KBM-7 (cell line): Measurements from ENCODE around the gene BRPF3.

Source experiments
- DNase-seq: peaks from one replicate; pipeline ENCODE4 v3.0.0-alpha.2; 2015
- in situ Hi-C: fragments of 300-500 bp; cut with MboI; formaldehyde crosslinking; loops from 2 replicates; pipeline ENCODE4 v1.14.3; 2020; ENCODE audit warnings: low sequenced_read_pairs, low pct_unique_long_range_greater_than_20kb, mixed read lengths

The BRPF3 gene

DNA sequence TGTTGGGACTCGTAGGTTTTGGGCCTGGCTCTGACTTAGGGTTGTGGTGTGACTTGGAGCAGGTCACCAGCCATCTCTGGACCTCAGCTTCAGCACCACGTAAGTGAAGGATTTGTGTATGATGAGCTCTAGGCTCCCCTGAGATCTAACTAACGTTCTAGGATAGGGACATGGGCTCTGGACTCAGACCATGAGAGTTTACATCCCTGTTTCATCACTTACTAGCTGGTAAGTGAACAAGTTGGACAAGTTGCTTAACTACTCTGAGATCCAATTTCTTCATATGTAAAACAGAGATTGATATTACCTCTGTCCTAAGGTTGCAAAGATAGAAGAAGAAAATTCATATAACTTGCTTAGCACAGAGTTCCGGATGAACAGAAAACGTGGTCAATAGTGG is 53.0 kb downstream of the BRPF3 start:
- in situ Hi-C loops, result no loop called here

DNA sequence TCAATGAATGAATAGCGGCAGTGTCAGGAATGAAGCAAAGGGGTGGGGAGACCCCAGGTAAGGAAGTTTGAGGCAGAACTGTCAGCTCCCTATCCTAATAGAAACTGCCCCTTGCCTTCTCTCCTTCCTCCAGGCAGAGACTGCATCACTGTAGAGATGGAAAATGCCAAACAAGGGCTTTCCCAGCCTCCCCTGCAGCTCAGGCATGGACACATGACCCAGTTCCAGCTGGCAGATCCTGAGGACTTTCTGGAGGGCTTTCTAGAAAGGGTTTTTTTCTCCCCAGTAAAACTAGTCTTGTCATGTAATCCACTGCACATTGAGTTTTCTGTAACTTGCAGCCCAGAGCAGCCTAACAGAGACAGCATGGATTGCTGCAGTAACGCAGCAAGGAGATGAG is 55.5 kb downstream of the BRPF3 start:
- DNase-seq, result no peak
- in situ Hi-C loops, result no loop called here

More for the DNA sequence above, 53.0 kb downstream of the BRPF3 start:
- DNase-seq, result no peak

DNA sequence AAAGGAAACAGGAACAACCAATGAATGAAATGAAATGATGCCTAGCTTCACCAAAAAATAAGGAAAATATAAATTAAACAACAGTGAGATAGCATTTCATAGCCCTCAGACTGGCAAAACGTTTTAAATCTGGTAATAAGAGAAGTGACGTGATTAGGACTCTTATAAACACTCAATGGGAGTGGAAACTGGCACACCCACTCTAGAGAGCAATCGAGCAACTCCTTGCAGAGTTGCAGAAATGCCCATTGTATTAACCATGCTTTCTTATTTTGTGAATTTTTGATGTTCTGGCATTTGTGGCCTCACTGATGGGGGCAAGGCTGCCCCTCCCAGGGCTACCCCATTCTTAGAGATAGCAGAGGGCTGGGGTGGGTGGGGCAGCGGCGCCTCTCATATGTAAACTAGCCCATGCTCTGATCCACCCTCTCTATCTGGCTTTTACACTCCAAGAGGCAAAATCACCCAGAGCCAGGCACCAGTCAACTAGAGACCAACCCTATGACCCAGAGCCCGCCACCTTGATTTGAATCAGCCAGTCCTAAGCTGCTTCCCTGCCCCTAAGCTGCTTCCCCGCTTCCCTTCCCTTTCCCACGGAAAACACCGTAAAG is 67.0 kb downstream of the BRPF3 start:
- no peak for DNase-seq
- in situ Hi-C loops, result no loop called here

DNA sequence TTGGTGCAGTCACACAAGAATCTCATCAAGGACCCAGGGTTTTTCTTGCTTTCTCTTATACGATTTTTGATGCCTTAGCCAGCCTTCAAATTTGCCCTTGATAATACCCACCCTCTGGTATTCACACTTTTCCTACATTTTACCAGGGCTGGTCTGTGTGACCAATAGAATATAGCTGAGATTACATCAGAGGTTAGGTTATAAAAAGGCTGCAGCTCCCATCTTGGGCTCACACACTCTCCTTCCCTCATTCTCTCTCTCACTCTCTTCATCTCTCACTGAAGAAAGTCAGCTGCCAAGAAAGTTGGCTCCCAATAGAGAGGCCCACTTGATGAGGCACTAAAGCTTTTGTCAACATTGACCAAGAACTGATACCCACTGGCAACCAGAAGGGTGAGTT is 69.2 kb downstream of the BRPF3 start:
- in situ Hi-C loops, result no loop called here
- no peak for DNase-seq

DNA sequence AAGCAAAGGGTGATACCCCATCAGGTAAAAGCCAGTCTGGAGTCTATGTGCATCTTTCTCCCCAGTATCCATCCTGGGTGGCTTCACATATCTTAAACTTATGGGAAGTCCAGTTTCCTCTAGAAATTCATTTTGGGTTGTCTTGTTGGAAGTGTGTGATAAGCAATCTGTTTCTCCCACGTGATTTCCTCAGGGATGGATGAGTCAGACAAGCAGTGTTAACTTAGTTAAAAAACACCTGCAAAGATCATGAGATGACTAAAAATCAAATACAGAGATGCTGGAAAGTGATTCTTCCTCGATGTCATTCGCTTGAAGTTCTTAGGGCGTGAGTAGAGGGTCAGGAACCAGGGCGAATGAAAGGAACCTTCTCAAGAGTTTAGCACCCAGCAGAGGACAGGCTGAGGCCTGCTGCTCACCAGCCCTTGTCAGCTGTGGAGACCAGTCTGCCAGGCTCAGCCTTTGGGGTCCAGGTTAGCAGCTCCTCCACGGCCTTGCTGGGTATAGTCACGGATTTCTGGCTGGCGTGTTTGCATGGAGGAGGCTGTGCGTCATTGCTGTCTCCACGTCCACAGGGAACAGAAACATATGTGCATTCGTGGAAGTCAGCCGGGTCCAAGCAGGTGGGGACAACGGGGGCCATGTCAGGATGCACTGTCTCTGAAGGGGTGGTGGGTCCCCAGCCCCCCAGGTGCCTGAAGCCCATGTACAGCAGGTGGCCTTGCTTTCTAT is 70.5 kb downstream of the BRPF3 start:
- in situ Hi-C loops, result no loop called here
- DNase-seq, result no peak

DNA sequence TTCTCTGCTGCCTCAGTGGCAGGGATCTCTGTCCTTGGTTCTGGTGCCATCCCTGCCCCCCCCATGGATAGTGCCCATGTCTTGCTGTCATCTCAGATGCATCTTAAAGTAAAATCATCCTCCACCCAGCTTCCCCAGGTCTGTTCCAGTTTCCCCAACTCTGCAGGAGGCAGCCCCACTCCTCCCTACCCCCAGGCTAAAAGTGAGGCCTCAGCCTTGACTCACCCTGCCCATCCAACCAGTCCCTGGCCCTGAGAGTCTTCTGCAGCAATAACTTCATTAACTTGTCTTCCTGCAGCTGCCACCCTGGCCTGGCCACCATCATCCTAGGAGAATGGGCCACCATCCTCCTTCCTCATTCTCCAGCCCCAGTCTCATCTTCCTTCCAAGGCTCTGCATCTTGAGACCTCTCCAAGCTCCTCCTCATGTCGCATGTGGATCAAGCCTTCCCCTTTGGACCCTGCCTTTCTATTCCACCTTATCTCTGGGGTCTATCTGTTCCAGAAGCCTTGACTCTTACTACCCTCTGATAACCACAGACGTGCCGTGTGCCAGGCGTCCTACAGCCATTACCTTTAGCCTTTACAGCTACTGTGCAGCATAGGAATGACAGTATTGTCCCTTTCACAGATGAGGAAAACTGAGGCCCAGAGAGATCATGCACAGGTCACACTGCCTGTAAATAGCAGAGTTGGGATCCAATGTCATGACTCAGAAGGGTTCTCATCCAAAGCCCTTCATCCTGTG is 71.4 kb downstream of the BRPF3 start:
- in situ Hi-C loops, result no loop called here
- DNase-seq, result no peak

DNA sequence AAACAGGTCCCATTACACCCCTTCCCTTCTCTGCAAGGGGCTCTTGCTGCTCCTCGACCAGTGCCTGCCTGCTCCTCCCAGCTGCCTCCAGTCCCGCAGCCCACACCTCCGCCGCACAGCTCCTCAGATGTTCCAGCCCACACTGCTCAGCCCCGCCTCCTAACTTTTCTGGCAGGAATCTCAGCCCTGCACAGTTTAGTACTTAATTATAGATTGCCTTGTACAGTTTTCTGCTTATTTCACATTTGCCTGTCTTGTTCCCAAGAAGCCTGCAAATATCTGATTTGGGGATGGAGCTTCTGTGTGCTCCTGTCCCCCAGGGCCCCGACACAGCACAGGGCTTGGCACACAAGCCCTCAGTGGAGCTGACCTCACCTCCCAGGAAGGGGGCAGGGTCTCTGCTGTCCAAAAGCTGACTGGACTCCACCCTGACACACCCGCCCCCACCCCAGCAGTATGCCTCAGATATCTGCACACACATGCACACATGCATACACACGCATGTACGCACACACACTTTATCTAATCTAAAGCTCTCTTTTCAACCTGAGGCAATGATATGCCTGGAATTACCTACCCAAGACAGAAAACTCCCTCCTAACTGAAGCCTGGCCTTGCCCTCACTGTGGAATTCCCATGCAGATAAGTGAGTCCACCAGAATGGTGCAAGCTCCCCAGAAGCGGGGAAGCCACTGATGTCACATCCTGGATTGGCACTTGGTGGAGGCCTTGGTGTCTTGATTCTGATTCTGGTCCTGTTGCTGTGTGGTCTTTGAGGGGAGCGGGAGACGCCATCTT is 72.1 kb downstream of the BRPF3 start:
- DNase-seq, result no peak

DNA sequence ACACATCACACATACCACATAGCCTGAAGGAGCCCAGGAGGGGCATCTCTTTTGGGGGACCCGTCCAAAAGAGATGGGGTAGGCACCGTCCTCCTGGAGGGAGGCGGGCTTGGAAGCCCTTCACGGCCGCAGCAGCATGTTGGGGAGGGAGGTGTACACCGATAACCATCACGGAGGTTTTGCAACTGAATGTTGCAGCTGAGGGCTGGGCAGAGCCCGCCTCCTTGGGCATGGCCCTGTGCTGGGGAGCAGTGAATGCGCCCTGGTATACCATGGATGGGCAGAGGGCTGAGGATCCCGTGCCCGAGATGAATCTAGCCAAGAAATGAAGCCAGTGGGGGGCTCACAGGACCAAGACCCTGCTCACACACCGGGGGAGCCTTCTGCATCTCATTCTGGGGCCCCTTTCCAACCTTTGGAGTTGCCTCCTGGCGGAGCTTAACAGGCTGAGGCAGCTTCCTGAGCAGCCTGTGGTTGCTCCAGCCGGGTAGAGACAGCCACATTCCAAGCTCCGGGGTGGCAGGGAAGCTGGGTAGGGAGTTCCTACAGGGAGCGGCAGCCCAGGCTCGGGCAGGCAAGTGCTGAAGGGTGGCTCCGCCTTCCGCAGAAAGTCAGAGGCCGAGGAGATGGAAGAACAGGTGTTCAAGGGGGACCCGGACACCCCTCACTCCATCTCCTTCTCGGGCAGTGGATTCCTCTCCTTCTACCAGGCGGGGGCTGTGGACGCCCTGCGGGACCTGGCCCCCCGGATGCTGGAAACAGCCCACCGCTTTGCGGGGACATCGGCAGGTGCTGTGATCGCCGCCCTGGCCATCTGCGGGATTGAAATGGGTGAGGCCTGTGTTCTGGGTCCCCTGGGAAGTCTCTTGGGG is 73.5 kb downstream of the BRPF3 start, which contains the start of gene PNPLA1:
Gene PNPLA1, plus strand, starts transcription at position 227 of the 872 bp plus-strand sequence. Its CDS starts 400 bp downstream, at position 627.
- in situ Hi-C loops, result no loop called here

More for the DNA sequence above, 72.1 kb downstream of the BRPF3 start:
- in situ Hi-C loops, result no loop called here

DNA sequence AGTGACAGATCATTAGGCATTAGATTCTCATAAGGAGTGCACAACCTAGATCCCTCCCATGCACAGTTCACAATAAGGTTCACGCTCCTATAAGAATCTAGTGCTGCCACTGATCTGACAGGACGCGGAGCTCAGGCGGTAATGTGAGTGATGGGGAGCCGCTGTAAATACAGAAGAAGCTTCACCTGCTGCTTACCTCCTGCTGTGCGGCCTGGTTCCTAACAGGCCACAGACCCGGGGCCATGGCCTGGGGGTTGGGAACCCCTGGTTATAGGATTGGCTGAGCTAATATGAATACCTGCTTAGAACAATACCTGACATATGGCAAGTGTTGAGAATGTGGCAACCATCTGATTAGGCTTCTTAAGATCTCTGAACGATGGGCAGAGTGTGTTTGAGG is 75.7 kb downstream of the BRPF3 start:
- in situ Hi-C loops, result no loop called here
- DNase-seq, result no peak

More for the DNA sequence above, 73.5 kb downstream of the BRPF3 start, which contains the start of gene PNPLA1:
- no peak for DNase-seq

DNA sequence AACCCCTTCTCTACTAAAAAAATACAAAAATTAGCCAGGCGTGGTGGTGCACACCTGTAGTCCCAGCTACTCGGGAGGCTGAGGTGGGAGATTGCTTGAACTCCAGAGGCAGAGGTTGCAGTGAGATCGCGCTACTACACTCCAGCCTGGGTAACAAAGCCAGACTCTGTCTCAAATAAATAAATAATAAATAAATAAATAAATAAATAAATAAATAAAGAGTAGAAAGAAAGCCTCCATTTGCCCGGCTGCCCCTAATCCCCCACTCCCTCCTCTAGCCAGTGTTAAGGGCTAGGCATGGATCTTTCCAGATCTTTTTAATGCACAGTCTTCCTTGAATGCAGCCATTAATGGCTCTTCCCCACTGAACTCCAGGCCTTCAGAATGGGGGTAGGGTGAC is 76.5 kb downstream of the BRPF3 start:
- in situ Hi-C loops, result no loop called here
- DNase-seq, result no peak

DNA sequence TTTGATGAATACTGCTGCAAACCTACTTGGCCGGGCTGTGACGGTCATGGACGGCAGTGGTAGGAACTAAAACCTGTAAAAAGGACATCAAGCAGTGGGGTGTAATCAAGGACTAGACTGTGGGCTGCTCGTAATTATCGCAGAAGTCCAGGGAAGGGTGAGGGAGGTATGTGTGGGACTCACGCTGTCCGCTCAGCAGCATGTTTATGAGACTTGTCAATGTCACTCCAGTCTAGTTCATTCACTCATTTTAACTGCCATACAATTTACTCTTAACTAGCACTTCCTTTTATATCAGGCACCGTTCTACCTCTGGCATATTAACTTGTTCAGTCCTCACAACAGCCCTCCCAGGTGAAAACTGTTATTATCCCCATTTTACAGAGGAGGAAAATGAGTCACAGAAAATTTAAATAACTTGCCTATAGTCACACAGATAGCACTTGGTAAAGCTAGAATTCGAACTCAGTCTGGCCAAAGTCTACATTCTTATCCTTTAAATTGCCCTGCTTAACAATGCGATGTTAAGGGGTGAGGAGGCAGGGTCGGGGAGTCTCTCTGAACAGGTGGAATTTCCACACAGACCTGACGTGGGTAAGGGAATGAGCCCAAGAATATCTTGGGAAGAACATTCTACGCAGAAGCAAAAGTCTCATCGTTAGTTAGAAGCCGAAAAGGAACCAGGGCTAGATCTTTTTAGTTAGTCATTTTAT is 77.4 kb downstream of the BRPF3 start:
- in situ Hi-C loops, result no loop called here
- no peak for DNase-seq

DNA sequence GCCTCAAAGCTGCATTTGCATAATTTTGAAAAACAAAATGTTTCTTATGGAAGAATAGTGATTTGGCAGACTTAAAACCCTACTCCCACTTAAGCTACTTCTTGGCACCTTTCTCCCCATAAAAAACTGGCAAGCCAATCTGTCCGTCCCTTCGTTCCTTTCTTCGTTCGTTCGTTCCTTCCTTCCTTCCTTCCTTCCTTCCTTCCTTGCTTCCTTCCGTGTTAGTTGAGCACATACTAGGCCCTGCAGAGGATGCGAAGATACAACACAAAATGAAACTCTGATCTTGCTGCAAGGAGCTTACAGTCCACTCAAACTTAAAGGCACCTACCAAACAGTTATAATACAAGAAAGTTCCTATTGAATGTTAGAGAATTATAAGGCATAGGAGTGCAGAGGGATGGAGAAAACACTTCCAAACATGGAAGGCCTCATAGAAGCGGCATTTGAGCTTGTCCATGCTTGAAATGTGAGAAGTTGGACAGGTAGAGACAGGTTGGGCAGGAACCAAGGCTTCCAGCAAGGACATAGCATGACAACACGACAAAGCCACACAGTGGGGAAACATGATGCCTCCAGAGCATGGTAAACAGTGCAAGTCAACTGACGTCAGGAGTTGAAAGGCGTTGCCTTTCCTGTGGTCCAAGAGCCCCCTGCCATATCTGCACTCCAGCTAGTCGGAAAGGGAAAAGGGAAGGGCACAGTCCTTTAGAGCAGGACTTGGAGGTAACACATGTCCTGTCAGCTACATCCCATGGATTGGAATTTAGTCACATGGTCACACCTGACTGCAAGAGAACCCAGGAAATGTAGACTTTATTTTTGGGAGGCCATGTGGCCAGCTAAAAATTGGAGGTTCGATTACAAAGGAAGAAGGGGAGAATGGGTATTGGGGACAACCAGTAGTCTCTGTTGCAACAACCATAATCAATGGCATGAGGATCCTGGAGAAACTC is 80.3 kb downstream of the BRPF3 start:
- DNase-seq, result no peak
- in situ Hi-C loops, result no loop called here

DNA sequence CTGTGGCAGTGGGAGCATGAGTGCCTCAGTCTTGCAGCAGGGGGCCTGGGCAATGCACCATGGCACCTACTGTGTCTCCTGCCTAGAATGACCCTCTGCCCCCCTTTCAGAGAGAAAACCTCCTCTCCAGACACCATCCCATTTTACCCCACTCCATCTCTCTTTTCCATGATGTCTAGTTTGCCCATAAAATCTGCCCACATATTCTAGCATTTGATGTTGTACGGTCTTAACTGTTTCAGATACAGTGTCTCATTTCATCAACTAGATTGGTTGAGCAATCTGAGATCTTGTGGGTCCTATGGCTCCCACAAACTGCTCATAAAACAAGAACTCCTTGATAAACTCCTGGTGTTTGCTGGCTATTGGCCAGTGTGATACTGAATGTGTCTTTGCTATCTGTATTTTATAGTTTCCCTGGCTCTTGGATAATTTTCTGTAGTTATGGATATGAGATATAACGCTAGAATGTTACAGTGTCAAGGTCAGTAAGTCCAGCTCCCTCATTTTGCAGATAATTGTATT is 81.5 kb downstream of the BRPF3 start:
- no peak for DNase-seq
- in situ Hi-C loops, result no loop called here

DNA sequence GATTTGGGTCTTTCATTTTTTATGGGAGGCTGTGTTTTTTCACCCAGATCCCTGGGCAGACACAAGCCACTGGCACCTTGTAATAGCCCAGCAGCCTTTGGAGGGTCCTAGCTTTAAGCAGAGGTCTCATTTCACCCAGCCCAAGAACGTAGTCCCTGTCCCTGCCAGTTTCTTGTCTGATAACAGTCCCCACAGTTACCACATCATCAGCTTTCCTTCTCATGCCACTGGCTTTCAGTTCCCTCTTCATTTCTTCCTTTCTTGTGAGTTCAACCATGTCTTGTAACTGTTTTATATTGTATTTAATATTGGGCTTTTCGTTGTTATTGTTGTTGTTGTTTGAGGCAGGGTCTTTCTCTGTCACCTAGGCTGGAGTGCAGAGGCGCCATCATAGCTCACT is 83.9 kb downstream of the BRPF3 start:
- no peak for DNase-seq
- in situ Hi-C loops, result no loop called here

DNA sequence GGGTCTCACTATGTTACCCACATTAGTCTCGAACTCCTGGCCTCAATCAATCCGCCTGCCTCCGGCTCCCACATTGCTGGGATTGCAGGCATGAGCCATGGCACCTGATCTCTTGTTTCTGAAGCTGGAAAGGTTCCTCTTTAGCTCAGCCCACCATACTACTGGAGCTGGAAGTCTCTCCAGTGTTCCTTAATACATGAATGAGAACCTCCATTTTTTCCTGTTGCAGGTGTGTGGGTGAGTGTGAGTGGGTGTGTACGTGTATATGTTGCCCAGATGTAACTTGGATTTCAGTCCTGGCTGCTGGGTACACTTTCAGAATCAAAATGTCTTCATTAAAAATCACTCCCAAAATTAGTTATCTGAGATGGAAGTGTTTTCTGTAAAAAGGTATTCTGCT is 84.4 kb downstream of the BRPF3 start:
- no peak for DNase-seq
- in situ Hi-C loops, result no loop called here
